Activated CD8-positive, alpha-beta memory T cell treated with anti-CD3 and anti-CD28 coated beads, Interleukin-2, amount 50 U/mL, for 4 hours (primary cell): ENCODE results near the gene DYNC1I1.

Experiments used
- DNase-seq: peaks from one replicate; pipeline ENCODE4 v3.0.0-alpha.2; 2020

Gene DYNC1I1

DNA sequence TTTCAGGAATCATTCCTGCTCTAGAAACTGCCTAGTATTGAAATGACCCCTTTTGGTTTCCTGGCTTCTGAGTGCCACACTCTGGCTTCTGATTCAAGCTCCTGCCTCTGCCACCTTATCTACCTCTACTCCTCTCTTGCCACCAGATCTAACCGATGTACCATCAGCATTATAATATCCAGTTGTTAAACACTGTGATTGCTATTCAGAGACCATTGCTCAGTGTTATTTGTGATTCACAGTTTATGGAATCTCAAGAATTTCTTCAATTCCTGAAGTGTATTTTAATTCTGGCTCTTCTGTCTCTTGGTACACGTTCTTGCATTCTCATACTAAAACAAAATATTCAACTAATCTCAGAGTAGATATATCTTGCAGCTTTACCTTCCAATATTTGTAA is 88.7 kb downstream of the DYNC1I1 start:
- no peak for DNase-seq

- DNase-seq = no peak
Observed at GRCh38 chr7:95863623-95864022, 91.3 kb downstream of the DYNC1I1 start.

GRCh38 chr7:95865716-95866371 is 93.5 kb downstream of the DYNC1I1 start:
- no peak for DNase-seq

DNA sequence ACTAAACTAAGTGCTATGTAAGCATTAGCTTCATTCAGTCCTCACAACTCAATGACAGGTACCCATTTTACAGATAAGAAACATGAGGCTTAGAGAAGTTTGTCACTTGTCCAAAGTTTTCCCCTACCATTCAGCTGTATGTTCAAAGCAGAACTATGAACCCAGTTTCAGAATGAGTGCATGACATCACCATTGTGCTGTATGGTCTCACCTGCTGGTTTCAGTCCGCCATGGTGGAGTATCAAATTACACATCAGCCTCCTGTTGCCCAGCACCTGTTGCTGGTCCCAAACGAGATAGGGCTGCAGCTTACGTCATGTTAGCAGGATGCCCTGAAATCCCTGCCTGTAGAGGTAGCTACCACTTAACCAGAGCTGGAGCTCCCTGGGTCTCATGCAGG is 95.0 kb downstream of the DYNC1I1 start:
- DNase-seq = no peak

DNA sequence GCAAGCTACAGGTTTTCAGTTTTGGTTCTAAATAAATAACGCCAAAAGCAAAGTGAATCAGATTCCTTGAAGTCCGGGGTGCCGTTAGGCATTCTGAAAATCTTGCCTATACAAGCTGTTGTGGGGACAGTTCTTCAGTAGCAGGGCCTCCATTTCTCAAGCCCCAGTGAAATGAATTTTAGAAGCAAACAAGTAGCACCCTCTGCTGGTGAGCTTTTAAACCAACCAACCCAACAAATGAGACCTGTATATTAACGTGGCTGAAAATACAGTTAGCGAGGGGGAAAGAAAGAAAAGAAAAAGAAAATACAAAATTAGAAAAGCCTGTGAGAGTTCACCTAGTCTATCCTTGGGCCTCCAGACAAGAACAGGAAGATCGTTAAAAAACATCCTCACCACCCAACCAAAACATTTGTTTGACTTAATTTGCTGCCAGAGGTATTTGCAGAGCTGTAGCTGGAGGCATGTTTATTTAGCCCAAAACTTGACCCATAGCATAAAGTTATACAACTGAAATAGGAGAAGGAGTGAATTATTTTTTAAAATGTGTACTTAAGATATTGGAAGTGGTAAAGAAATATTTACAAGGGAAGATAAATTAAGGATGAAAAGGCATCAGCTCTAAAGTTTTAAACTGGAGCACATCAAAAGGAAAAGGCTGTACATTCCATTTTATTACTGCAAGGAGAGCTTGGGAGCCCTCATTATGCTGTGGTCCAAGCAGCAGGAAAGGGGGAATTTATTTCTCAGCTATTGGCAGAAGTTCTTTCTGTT is 98.9 kb downstream of the DYNC1I1 start:
- no peak for DNase-seq

GRCh38 chr7:95871896-95872295 is 99.5 kb downstream of the DYNC1I1 start:
- no peak for DNase-seq

- DNase-seq = no peak
Observed at GRCh38 chr7:95874129-95874528, 101.8 kb downstream of the DYNC1I1 start.

- no peak for DNase-seq
Observed at GRCh38 chr7:95874541-95875265, 102.3 kb downstream of the DYNC1I1 start.

DNA sequence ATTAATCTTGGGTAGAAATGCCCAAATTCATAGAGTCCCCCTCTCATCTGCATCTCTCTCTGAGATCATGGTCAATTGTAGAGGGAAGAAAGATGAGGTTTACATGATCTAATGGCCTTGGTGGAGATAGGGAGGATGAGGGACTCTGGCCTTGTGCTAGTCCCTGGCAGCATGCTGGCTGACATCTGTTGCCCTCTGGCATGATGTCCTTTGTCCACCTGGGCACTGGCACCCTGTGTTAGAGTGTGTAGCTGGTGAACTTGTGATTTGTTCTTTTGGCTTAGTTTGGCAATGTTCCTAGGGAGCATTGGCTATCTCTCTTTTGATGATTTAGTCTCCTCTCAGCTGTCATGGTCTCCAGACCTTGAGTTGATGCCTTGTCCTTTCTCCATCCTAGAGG is 103.2 kb downstream of the DYNC1I1 start:
- DNase-seq = no peak

DNA sequence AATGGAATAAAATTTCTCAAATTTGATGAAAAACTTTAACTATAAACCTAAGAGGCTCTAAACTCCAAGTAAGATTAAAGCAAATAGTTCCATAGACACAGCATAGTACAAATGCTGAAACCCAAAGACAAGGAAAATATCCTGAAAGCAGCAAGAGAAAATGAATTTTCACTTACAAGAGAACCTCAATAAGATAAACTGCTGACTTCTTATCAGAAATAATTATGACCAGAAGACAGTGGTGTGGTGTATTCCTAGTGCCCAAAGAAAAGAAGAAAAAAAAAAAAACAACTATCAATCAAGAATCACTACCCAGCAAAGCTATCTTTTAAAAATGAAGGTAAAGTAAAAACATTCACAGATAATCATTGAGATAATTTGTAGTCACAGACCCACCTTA is 106.3 kb downstream of the DYNC1I1 start:
- no peak for DNase-seq

DNA sequence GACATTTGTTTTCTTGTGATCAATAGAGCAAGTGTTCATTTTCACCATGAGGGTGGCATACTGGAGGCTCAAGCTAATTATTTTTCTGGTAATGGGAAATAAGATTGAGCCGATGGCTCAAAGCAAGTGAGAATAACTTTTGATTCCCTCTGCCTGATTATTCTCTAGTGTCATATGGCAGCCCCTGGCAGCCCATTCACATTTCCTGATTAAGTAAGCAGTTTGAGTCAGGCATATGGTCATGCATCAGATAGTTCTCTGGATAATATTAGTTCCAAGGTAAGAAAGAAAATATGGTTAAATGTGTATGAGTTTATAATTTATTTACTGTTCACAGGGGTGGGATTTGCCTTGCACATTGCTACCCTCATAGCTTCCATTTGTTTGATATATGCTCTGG is 109.2 kb downstream of the DYNC1I1 start:
- no peak for DNase-seq

DNA sequence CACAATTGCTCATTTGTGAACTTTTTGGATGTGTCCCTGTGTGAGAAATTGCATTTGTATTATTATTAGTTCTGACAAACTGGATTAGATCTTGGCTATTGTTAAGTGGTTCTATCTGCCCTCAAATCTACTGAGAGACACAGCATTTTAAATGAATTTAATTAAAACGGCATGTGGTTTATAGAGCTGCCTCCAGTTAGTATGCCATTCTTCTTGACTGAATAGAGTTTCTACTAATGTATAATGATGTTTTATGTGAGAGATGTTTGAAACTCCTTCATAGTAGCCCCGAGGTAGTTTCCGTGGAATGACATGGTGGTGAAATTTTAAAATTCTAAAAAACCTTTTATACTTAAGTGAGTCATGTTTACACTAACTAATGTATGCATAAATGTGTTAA is 110.9 kb downstream of the DYNC1I1 start:
- no peak for DNase-seq

GRCh38 chr7:95886501-95887090 is 114.2 kb downstream of the DYNC1I1 start:
- no peak for DNase-seq

DNA sequence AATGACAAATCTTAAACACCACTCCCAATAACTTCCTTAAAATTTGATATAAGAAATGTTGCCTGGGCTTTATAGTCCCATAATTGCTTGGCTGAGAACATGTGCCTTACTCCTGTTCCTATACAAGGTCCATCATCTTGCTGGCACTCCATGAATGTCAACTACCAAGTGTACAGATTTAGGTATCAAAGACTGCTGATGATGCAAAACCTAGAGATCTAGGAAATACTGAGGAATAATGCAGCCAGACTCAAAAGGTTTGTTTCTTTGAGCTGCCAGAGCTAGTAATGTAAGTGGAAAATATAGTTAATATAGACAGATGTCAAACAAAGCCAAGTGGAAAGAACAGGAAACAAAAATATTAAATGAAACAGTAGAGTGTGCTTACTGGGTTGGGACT is 121.1 kb downstream of the DYNC1I1 start:
- DNase-seq = no peak

- DNase-seq = no peak
Observed at GRCh38 chr7:95897557-95898251, 125.3 kb downstream of the DYNC1I1 start.

- no peak for DNase-seq
Observed at GRCh38 chr7:95899919-95900513, 127.7 kb downstream of the DYNC1I1 start.

GRCh38 chr7:95901006-95901405 is 128.7 kb downstream of the DYNC1I1 start:
- no peak for DNase-seq

GRCh38 chr7:95904099-95904498 is 131.7 kb downstream of the DYNC1I1 start:
- DNase-seq = no peak

DNA sequence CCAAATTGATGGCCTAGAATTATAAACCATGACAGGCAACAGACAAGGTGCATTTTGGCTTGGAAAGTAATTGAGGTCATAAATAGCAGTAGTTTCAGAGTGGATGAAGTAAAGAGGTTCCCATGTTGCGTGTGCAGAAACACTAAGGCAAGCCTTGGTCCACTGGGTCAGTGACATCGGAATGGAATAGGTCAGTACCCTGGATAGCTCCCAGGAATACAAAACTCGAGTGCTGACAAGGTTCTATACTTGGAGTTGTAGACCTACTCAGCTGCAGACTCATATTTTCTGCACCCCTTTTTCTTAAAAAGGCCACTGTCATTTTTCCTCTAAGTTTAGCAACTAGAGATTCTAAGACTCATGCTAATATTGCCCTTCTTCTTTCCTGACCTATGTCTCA is 132.8 kb downstream of the DYNC1I1 start:
- DNase-seq = no peak

DNA sequence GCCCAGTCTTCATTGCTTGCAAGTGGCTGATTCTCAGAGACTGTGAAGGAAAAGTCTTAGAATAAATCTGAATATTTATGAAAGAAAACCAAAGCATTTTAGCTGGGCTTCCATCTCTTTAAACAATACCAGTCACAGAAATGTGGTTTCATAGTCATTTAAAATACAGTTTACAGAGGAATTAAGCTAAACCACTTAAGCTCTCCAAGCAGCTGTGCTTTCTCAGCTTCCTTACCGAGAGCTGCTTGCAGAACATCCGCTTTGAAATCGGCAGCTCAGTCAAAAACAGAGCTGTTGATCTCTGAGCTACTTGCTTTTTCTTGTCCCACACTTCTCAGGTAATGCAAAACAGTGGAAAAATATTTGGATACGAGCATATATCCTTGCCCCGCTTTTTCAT is 134.5 kb downstream of the DYNC1I1 start:
- no peak for DNase-seq

DNA sequence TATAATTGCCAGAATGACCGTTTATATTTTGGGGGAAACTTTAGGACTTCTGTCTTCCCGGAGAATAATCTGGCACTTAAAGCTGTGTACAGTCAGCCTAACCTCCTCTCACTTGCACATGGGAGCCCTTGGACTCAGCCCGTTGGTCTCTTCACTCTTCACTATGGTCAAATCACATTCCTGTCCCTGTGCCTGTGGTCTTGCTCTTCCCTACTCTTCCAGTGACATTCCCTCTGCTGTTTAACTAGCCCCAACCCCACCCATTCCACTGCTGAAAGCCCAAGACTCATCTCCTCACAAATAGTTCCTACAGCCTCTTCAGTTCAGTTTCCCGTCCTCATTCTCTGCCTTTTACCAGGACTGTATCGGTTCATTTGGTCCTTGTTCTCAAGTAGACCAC is 135.0 kb downstream of the DYNC1I1 start:
- no peak for DNase-seq

- DNase-seq = no peak
Observed at GRCh38 chr7:95908499-95908898, 136.1 kb downstream of the DYNC1I1 start.

DNA sequence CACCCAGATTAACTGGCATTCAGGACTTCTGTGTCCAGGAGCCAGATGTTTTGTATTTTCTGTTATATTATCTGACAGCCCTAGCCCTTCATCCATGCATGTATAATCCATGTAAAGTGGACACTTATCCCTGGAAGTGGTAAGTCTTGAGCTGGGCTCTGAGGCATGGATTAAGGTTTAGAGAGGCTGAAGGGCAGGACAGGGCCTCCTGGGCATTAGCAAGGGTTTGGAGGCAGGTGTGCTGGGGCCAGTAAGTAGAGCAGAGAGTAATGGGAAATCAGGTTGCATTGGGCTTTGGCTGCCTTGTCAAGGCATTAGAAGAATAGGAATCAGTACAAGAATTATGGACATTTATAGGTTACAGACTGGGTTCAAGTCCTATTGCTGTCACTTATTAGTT is 138.0 kb downstream of the DYNC1I1 start:
- no peak for DNase-seq
